Mesenchymal stem cell (in vitro differentiated cells and primary cell): ENCODE results near the gene SUSD3.

Experiments
- DNase-seq: peaks from one replicate; pipeline ENCODE4 v3.0.0-alpha.2; 2013
- H2AFZ ChIP-seq: one replicate; pipeline ENCODE4 v1.6.1; 2013; ENCODE audit warnings: low read depth, mild to moderate bottlenecking, control low read depth, inconsistent platforms, low read length, moderate library complexity
- H2AK5ac ChIP-seq: 2 replicates; pipeline ENCODE4 v1.6.1; 2013; ENCODE audit warnings: low read length, moderate library complexity, mild to moderate bottlenecking, inconsistent platforms; ENCODE audit not compliant: severe bottlenecking
- H2BK120ac ChIP-seq: one replicate; pipeline ENCODE4 v1.6.1; 2013; ENCODE audit warnings: low read depth, mild to moderate bottlenecking, inconsistent platforms, low read length, moderate library complexity
- H2BK12ac ChIP-seq, 2 experiments: one replicate each; pipeline ENCODE4 v1.6.1; 2013; ENCODE audit warnings: inconsistent platforms in 2 of 2, low read length in 2 of 2, mild to moderate bottlenecking in 2 of 2, moderate library complexity in 2 of 2, control low read depth in 1 of 2
- H2BK15ac ChIP-seq: one replicate; pipeline ENCODE4 v1.6.1; 2013; ENCODE audit warnings: mild to moderate bottlenecking, low read depth, inconsistent platforms; ENCODE audit not compliant: poor library complexity, severe bottlenecking
- H2BK5ac ChIP-seq: 2 replicates; pipeline ENCODE4 v1.6.1; 2013; ENCODE audit warnings: low read depth, mild to moderate bottlenecking, low read length, control low read depth, inconsistent platforms; ENCODE audit not compliant: poor library complexity, severe bottlenecking
- H3K14ac ChIP-seq, 2 experiments: one replicate each; pipeline ENCODE4 v1.6.1; 2013; ENCODE audit warnings: inconsistent platforms in 2 of 2, low read length in 2 of 2, control low read depth in 1 of 2, mild to moderate bottlenecking in 1 of 2, moderate library complexity in 1 of 2
- H3K18ac ChIP-seq, 2 experiments: one replicate each; pipeline ENCODE4 v1.6.1; 2013; ENCODE audit warnings: inconsistent platforms in 2 of 2, low read length in 2 of 2, control low read depth in 1 of 2, low read depth in 1 of 2, mild to moderate bottlenecking in 1 of 2
- H3K23ac ChIP-seq, 2 experiments: one replicate each; pipeline ENCODE4 v1.6.1; 2013; ENCODE audit warnings: inconsistent platforms in 2 of 2, low read length in 2 of 2, mild to moderate bottlenecking in 2 of 2, moderate library complexity in 2 of 2, control low read depth in 1 of 2
- H3K27ac ChIP-seq: 2 replicates; pipeline ENCODE4 v1.5.1; 2013; ENCODE audit warnings: mild to moderate bottlenecking, moderate library complexity, low read length, control low read depth, inconsistent platforms; ENCODE audit not compliant: poor library complexity, severe bottlenecking
- H3K27me3 ChIP-seq, 2 experiments: 2 replicates each; pipeline versions ENCODE4 v1.6.1 to v1.7.0; 2013; ENCODE audit warnings: low read length in 2 of 2, mild to moderate bottlenecking in 2 of 2, moderate library complexity in 2 of 2, control low read depth in 1 of 2, inconsistent platforms in 1 of 2; ENCODE audit not compliant: control insufficient read depth in 1 of 2, insufficient read depth in 1 of 2
- H3K36me3 ChIP-seq, 2 experiments: 2 replicates each; pipeline versions ENCODE4 v1.6.1 to v1.7.0; 2013; ENCODE audit warnings: low read length in 2 of 2, control low read depth in 1 of 2, inconsistent platforms in 1 of 2, low read depth in 1 of 2, mild to moderate bottlenecking in 1 of 2; ENCODE audit not compliant: insufficient read depth in 2 of 2, control insufficient read depth in 1 of 2
- H3K4ac ChIP-seq, 2 experiments: one replicate each; pipeline ENCODE4 v1.6.1; 2013; ENCODE audit warnings: inconsistent platforms in 2 of 2, low read length in 2 of 2, mild to moderate bottlenecking in 2 of 2, moderate library complexity in 2 of 2, control low read depth in 1 of 2, low read depth in 1 of 2
- H3K4me1 ChIP-seq: 2 replicates; pipeline ENCODE4 v1.6.1; 2013; ENCODE audit warnings: low read depth, low read length, control low read depth; ENCODE audit not compliant: control insufficient read depth, insufficient read depth
- H3K4me2 ChIP-seq: 2 replicates; pipeline ENCODE4 v1.6.1; 2013; ENCODE audit warnings: low read length, mild to moderate bottlenecking, inconsistent platforms; ENCODE audit not compliant: poor library complexity, severe bottlenecking
- H3K4me3 ChIP-seq, 2 experiments: 2 replicates each; pipeline versions ENCODE4 v1.5.1 to v1.7.0; 2013; ENCODE audit warnings: low read length in 2 of 2, mild to moderate bottlenecking in 2 of 2, control low read depth in 1 of 2, low read depth in 1 of 2; ENCODE audit not compliant: insufficient read depth in 1 of 2
- H3K79me1 ChIP-seq: replicated peaks from 2 replicates; pipeline ENCODE4 v1.6.1; 2013; ENCODE audit warnings: mild to moderate bottlenecking, control low read depth, low read length, inconsistent platforms; ENCODE audit not compliant: poor library complexity, severe bottlenecking
- H3K9ac ChIP-seq: 2 replicates; pipeline ENCODE4 v1.7.0; 2013; ENCODE audit warnings: mild to moderate bottlenecking, low read length, moderate library complexity
- H3K9me3 ChIP-seq: 2 replicates; pipeline ENCODE4 v1.7.0; 2013; ENCODE audit warnings: mild to moderate bottlenecking, low read length; ENCODE audit not compliant: control insufficient read depth
- H4K8ac ChIP-seq: one replicate; pipeline ENCODE4 v1.6.1; 2013; ENCODE audit warnings: inconsistent platforms, mild to moderate bottlenecking, low read length, moderate library complexity
- H4K91ac ChIP-seq: one replicate; pipeline ENCODE4 v1.6.1; 2013; ENCODE audit warnings: mild to moderate bottlenecking, low read length, inconsistent platforms
- WGBS: methylation state at CpG from one replicate; pipeline ENCODE4 v1.1.7; 2013; ENCODE audit warnings: mixed read lengths; 5-methylcytosine and 5-hydroxymethylcytosine counted together

Gene SUSD3

DNA sequence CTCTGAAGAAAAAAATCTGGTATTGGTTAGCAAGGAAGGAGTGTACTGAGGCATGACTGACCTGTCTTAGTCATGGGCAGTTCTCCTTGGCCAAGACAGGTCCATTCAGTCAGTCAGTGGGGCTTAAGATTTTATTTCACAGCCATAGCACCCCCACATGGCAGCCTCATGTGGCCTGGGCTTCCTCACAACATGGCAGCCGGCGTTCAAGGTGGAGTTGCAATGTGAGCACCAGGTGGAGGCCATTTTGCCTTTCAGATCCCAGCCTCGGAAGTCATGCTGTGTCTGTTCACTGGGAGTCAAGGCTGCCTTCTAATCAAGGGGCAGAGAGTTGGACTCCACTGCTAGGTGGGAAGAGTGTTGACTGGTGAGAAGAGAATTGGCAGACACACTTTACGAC, 27.2 kb downstream of the SUSD3 start:
- no peak overlapping the region for H2BK15ac ChIP-seq
- no peak overlapping the region for H3K4me2 ChIP-seq
- H3K4me3 ChIP-seq: no peak overlapping the region
- no peaks in the 10 kb centered on the region for H3K27me3 ChIP-seq
- H3K23ac ChIP-seq: no peak overlapping the region
- no peak overlapping the region for H4K8ac ChIP-seq
- H3K27ac ChIP-seq: no peak overlapping the region
- H3K4me1 ChIP-seq: no peaks in the 10 kb centered on the region
- DNase-seq: no peak
- H3K4ac ChIP-seq: no peak overlapping the region
- no peak overlapping the region for H2BK120ac ChIP-seq
- H2BK5ac ChIP-seq: no peak overlapping the region
- no peak overlapping the region for H2AFZ ChIP-seq
- no peak overlapping the region for H3K18ac ChIP-seq
- H3K79me1 ChIP-seq: no peaks in the 10 kb centered on the region
- no peak overlapping the region for H3K9ac ChIP-seq
- no peak overlapping the region for H4K91ac ChIP-seq
- H3K9me3 ChIP-seq: peaks cover 24% of the 10 kb centered on the region
- no peaks in the 10 kb centered on the region for H3K36me3 ChIP-seq
- no peak overlapping the region for H3K14ac ChIP-seq
- H2BK12ac ChIP-seq: no peak overlapping the region
- no peak overlapping the region for H2AK5ac ChIP-seq
- 90% methylated on average over 4 of the region's 4 CpGs for WGBS

DNA sequence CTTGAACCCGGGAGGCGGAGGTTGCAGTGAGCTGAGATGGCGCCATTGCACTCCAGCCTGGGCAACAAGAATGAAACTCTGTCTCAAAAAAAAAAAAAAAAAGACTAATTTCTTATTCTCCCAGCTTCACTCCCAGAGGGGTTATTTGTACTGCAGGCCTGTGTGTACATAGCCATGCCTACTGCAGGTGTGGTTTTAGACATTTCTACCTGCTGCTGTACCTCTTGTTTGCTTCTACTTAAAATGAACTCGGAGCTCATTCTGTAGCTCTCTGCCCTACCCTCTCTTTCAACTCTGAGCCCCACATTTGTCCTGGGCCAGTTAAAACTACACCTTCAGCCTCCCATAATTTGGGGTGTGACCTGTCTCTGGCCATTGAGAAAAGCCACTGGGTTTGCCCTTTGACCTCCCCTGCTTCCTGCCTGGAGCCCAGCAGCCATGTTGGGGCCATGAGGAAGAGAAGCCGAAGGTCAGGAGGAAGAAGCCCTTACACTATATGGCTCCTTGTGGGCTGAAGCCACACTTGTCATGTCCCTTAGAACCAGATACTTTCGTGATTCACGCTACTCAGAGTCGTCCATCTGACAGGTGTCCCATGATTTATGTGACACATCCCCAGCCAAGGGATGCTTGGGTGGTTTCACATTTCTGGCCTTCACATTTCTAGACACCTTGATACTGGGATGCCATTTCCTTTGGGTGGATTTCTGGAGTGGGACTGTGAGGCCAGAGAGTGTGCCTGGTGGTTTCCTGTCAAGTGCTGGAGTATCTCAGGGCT, 28.1 kb downstream of the SUSD3 start:
- no peak overlapping the region for H2BK5ac ChIP-seq

DNA sequence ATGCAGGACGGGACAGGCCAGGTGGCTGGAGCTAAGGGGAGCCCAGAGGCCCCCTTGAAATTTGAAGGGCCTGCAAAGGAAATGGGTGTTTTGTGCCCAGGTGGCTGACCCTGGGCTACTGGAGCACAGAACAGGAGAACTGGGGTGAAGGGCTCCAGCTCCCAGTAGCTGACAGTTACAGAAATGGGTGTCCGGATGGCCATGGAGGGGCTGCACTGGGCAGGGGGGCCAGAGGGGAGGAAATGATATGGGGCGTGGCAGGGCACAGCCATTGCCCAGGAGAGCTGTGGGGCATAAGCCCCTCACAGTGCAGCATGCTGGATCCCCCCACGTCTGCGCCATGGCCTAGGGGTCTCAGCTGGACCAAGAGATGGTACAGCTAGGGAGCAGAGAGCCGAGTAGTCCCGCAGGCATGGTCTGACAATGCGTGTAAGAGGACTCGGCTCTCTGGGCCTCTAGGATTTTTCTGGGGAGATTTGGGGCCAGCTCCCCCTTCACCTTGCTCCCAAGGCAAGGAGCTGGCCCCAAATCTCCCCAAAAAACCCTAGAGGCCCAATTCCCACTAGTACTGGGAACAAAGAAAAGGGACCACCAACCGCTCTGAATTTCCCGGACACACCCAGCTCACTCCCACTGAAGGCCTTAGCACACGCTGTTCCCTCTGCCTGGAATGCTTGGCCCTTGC, 29.6 kb downstream of the SUSD3 start:
- Histone ChIP-seq H3K4me1 (peaks cover 9% of the 10 kb centered on the region), H3K27me3 (no peaks in the 10 kb centered on the region), H2BK120ac (no peak overlapping the region), H4K8ac (no peak overlapping the region), H2BK5ac (no peak overlapping the region), H3K9me3 (peaks cover 33% of the 10 kb centered on the region), H2BK15ac (no peak overlapping the region), H2AK5ac (no peak overlapping the region), H3K18ac (no peak overlapping the region), H2AFZ (no peak overlapping the region), H3K79me1 (no peaks in the 10 kb centered on the region), H3K4me3 (no peak overlapping the region), H3K14ac (no peak overlapping the region), H4K91ac (no peak overlapping the region), H3K9ac (no peak overlapping the region), H2BK12ac (no peak overlapping the region), H3K36me3 (no peaks in the 10 kb centered on the region), H3K4ac (no peak overlapping the region), H3K27ac (no peak overlapping the region), H3K4me2 (no peak overlapping the region), H3K23ac (no peak overlapping the region)
- no peak for DNase-seq
- 94% methylated on average over 12 of the region's 12 CpGs for WGBS

More for the DNA sequence above, 28.1 kb downstream of the SUSD3 start:
- no peak for DNase-seq
- H2BK12ac ChIP-seq: no peak overlapping the region
- H2AK5ac ChIP-seq: no peak overlapping the region
- no peaks in the 10 kb centered on the region for H3K27me3 ChIP-seq
- no peaks in the 10 kb centered on the region for H3K36me3 ChIP-seq
- no peak overlapping the region for H3K4ac ChIP-seq
- no peak overlapping the region for H3K14ac ChIP-seq
- H3K23ac ChIP-seq: no peak overlapping the region
- H3K18ac ChIP-seq: no peak overlapping the region
- no peak overlapping the region for H4K8ac ChIP-seq
- no peaks in the 10 kb centered on the region for H3K79me1 ChIP-seq
- H3K9me3 ChIP-seq: peaks cover 33% of the 10 kb centered on the region
- H3K9ac ChIP-seq: no peak overlapping the region
- no peak overlapping the region for H2BK120ac ChIP-seq
- no peak overlapping the region for H3K4me3 ChIP-seq
- H4K91ac ChIP-seq: no peak overlapping the region
- no peak overlapping the region for H3K4me2 ChIP-seq
- peaks cover under 1% of the 10 kb centered on the region for H3K4me1 ChIP-seq
- 82% methylated on average over 8 of the region's 8 CpGs for WGBS
- H2BK15ac ChIP-seq: no peak overlapping the region
- no peak overlapping the region for H3K27ac ChIP-seq
- no peak overlapping the region for H2AFZ ChIP-seq

DNA sequence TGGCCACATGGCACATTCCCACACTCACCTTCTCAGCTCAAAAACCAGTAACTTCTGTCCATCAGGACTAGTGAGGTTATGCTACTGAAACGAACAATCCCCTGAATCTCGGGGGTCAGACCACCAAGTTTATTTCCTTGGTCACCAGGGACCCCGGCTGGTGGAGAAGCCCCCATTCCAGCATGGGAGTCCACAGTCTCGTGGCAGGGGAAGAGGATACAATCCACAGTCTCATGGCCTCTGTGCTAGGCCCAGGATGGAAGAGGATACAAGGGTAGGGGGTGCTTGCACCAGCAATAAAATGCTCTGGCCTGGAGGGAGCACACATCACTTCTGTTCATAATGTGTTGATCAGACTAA, 30.1 kb downstream of the SUSD3 start:
- H4K91ac ChIP-seq: no peak overlapping the region
- no peak overlapping the region for H3K23ac ChIP-seq
- 86% methylated on average over 4 of the region's 4 CpGs for WGBS
- H3K4me2 ChIP-seq: no peak overlapping the region
- H2BK15ac ChIP-seq: no peak overlapping the region
- H4K8ac ChIP-seq: no peak overlapping the region
- peaks cover 33% of the 10 kb centered on the region for H3K9me3 ChIP-seq
- H3K18ac ChIP-seq: no peak overlapping the region
- no peak overlapping the region for H3K27ac ChIP-seq
- no peak overlapping the region for H3K9ac ChIP-seq
- no peak overlapping the region for H2BK5ac ChIP-seq
- H2BK12ac ChIP-seq: no peak overlapping the region
- H3K14ac ChIP-seq: no peak overlapping the region
- H3K4ac ChIP-seq: no peak overlapping the region
- peaks cover 11% of the 10 kb centered on the region for H3K4me1 ChIP-seq
- no peaks in the 10 kb centered on the region for H3K27me3 ChIP-seq
- DNase-seq: no peak
- no peaks in the 10 kb centered on the region for H3K79me1 ChIP-seq
- no peak overlapping the region for H2BK120ac ChIP-seq
- H2AFZ ChIP-seq: no peak overlapping the region
- H3K36me3 ChIP-seq: no peaks in the 10 kb centered on the region
- no peak overlapping the region for H3K4me3 ChIP-seq
- H2AK5ac ChIP-seq: no peak overlapping the region
